CD4-positive, alpha-beta T cell (primary cell): ENCODE data around the gene RRP12. TPM values are rescaled to one million over a fixed set of nuclear protein-coding genes. Genes with fewer than 3 reads are reported as not detected.

Source experiments
- ATAC-seq: fragments of 200-7000 bp; cut with Tn5 transposase; one replicate; pipeline ENCODE4 v1.10.0; 2022; ENCODE audit warnings: mild to moderate bottlenecking; ENCODE audit not compliant: poor library complexity
- CTCF ChIA-PET: fragments of 350-600 bp; sonication (Branson Sonifier 250); formaldehyde crosslinking; loops from one replicate; lab custom pipeline; 2021; ENCODE audit warnings: antibody characterized with exemption, inconsistent platforms; lab: Charles Lee
- POLR2A ChIA-PET: fragments of 350-600 bp; sonication (Branson Sonifier 250); formaldehyde crosslinking; loops from one replicate; lab custom pipeline; 2021; ENCODE audit warnings: antibody characterized with exemption, inconsistent platforms; lab: Charles Lee
- DNase-seq, 14 experiments: peaks; one replicate each; pipeline ENCODE4 v3.0.0-alpha.2; 2013 to 2020; ENCODE audit warnings: mixed read lengths in 2 of 14
- H3K27ac ChIP-seq, 2 donors: one replicate each; pipeline versions ENCODE4 v1.5.1 to v1.7.0; 2013; ENCODE audit warnings: low read length in 2 of 2, low read depth in 1 of 2, mild to moderate bottlenecking in 1 of 2
- H3K27me3 ChIP-seq, 2 experiments: 1 replicate in 1 of 2; 2 replicates in 1 of 2; pipeline versions ENCODE4 v1.6.1 to v1.7.0; 2013; ENCODE audit warnings: low read length in 2 of 2, control low read depth in 1 of 2, mild to moderate bottlenecking in 1 of 2, moderate library complexity in 1 of 2; ENCODE audit not compliant: insufficient read depth in 2 of 2, control insufficient read depth in 1 of 2
- H3K36me3 ChIP-seq: one replicate; pipeline ENCODE4 v1.6.1; 2013; ENCODE audit warnings: low read length, control low read depth; ENCODE audit not compliant: insufficient read depth
- H3K4me1 ChIP-seq: one replicate; pipeline ENCODE4 v1.6.1; 2013; ENCODE audit warnings: low read length, control low read depth; ENCODE audit not compliant: insufficient read depth
- H3K4me3 ChIP-seq: one replicate; pipeline ENCODE4 v1.5.1; 2013; ENCODE audit warnings: mild to moderate bottlenecking, low read length, moderate library complexity
- H3K9me3 ChIP-seq, 2 experiments: 1 replicate in 1 of 2; 2 replicates in 1 of 2; pipeline versions ENCODE4 v1.6.1 to v1.7.0; 2013; ENCODE audit warnings: low read length in 2 of 2, mild to moderate bottlenecking in 2 of 2, control low read depth in 1 of 2, moderate library complexity in 1 of 2; ENCODE audit not compliant: control insufficient read depth in 1 of 2, insufficient read depth in 1 of 2
- H3K27ac Mint-ChIP-seq: one replicate; pipeline ENCODE4 v1.8.0; 2020; ENCODE audit warnings: mixed read lengths
- H3K27me3 Mint-ChIP-seq: one replicate; pipeline ENCODE4 v1.8.0; 2021; ENCODE audit warnings: mixed read lengths
- H3K36me3 Mint-ChIP-seq: one replicate; pipeline ENCODE4 v1.8.0; 2021; ENCODE audit warnings: low read depth, mixed read lengths
- H3K4me1 Mint-ChIP-seq: one replicate; pipeline ENCODE4 v1.8.0; 2021; ENCODE audit warnings: low read depth, mixed read lengths
- H3K4me3 Mint-ChIP-seq: one replicate; pipeline ENCODE4 v1.8.0; 2020; ENCODE audit warnings: mild to moderate bottlenecking, mixed read lengths
- H3K9me3 Mint-ChIP-seq: one replicate; pipeline ENCODE4 v1.8.0; 2020; ENCODE audit warnings: mixed read lengths
- CTCF ChIP-seq: fragments of 200-600 bp; IDR thresholded peaks from one replicate; pipeline ENCODE4 v1.8.0; 2022; ENCODE audit warnings: antibody characterized with exemption, mild to moderate bottlenecking
- intact Hi-C, 2 experiments: fragments of 100-400 bp; cut with DNase I in 1 of 2; cut with micrococcal nuclease in 1 of 2; formaldehyde crosslinking; loops; one replicate each; pipeline versions ENCODE4 v1.15.1 to v1.9.0; 2023 to 2025; cut with DNase I, micrococcal nuclease
- total RNA-seq, 174 experiments: library from RNA in 2 of 174; stranded (reverse) in 2 of 174; gene quantifications; one replicate each; pipeline ENCODE4 v1.2.3 and lab custom pipeline; 2021 to 2026

Gene RRP12
- total RNA-seq, 2 experiments from 2014 or later: 84.2 to 87.6 TPM

- peak overlapping the region; percentile 91 for H3K27ac Mint-ChIP-seq
- Histone ChIP-seq H3K27ac (no peak overlapping the region), H3K27me3 (no peaks in the 10 kb centered on the region), H3K9me3 (no peaks in the 10 kb centered on the region), H3K36me3 (peaks cover 22% of the 10 kb centered on the region), H3K4me3 (no peak overlapping the region), H3K4me1 (peaks cover 48% of the 10 kb centered on the region)
- intact Hi-C loops: no loop called here
- H3K9me3 Mint-ChIP-seq: no peaks in the 10 kb centered on the region
- DNase-seq (no peak), ATAC-seq (no peak)
- peaks cover 56% of the 10 kb centered on the region for H3K36me3 Mint-ChIP-seq
- TF ChIP-seq CTCF: no peak
- H3K4me3 Mint-ChIP-seq: peak overlapping the region; percentile 96
- H3K27me3 Mint-ChIP-seq: peaks cover 3% of the 10 kb centered on the region
- ChIA-PET CTCF (interaction anchor here (3.8 kb wide), 1 partner anchor 12 kb away, joined by 24 read pairs; the partner anchor contains the start of gene FRAT1), POLR2A (interaction anchor here (0.6 to 5.5 kb wide), 5 partner anchors 9 to 70 kb away, joined by 3 to 178 read pairs (median 4); partner anchors contain the start of genes FRAT1 and RRP12)
- H3K4me1 Mint-ChIP-seq: peaks cover 65% of the 10 kb centered on the region
Measured at GRCh38 chr10:97331153-97331703, 69.9 kb downstream of the RRP12 start.

GRCh38 chr10:97329766-97330165, 71.4 kb downstream of the RRP12 start:
- no peaks in the 10 kb centered on the region for H3K9me3 Mint-ChIP-seq
- H3K4me3 ChIP-seq: no peak overlapping the region
- H3K9me3 ChIP-seq: no peaks in the 10 kb centered on the region
- ChIA-PET CTCF (no interaction called here), POLR2A (interaction anchor here (2.5 to 5.5 kb wide), 2 partner anchors 10 to 11 kb away, joined by 25 to 178 read pairs; partner anchors contain the start of gene FRAT1)
- H3K27me3 ChIP-seq: no peaks in the 10 kb centered on the region
- peaks cover 62% of the 10 kb centered on the region for H3K4me1 Mint-ChIP-seq
- H3K27me3 Mint-ChIP-seq: no peaks in the 10 kb centered on the region
- ATAC-seq (no peak), DNase-seq (no peak)
- TF ChIP-seq CTCF: no peak
- intact Hi-C loops: no loop called here
- H3K27ac ChIP-seq: no peak overlapping the region
- H3K36me3 Mint-ChIP-seq: peaks cover 52% of the 10 kb centered on the region
- H3K4me3 Mint-ChIP-seq: peak overlapping the region; percentile 57
- peaks cover 22% of the 10 kb centered on the region for H3K36me3 ChIP-seq
- H3K4me1 ChIP-seq: peaks cover 42% of the 10 kb centered on the region
- peak overlapping the region; percentile 33 for H3K27ac Mint-ChIP-seq

GRCh38 chr10:97328646-97329453, 72.3 kb downstream of the RRP12 start:
- Mint-ChIP-seq H3K4me1 (peaks cover 62% of the 10 kb centered on the region), H3K9me3 (no peaks in the 10 kb centered on the region), H3K36me3 (peaks cover 52% of the 10 kb centered on the region), H3K27ac (peak overlapping the region; percentile 33), H3K4me3 (peak overlapping the region; percentile 20), H3K27me3 (no peaks in the 10 kb centered on the region)
- Histone ChIP-seq H3K4me1 (peaks cover 42% of the 10 kb centered on the region), H3K27ac (no peak overlapping the region), H3K27me3 (no peaks in the 10 kb centered on the region), H3K4me3 (no peak overlapping the region), H3K9me3 (no peaks in the 10 kb centered on the region), H3K36me3 (peaks cover 22% of the 10 kb centered on the region)
- ChIA-PET CTCF (interaction anchor here (1.2 to 1.4 kb wide), 2 partner anchors 9 to 27 kb away, joined by 3 to 4 read pairs; partner anchors contain the start of gene FRAT1), POLR2A (interaction anchor here (2.5 kb wide), 1 partner anchor 9 kb away, joined by 25 read pairs; the partner anchor contains the start of gene FRAT1)
- DNase-seq (no peak), ATAC-seq (no peak)
- intact Hi-C loops: no loop called here
- no peak for TF ChIP-seq CTCF
